ENCODE results near the gene INPP5F. TPM values are rescaled to one million over a fixed set of nuclear protein-coding genes. Genes with fewer than 3 reads are reported as not detected.

Gene INPP5F
- total RNA-seq: 10 to 100 TPM in 6 of 7 donors, 1 to 10 TPM in 1; 8.4 to 16.2 (median 12.5) TPM
- polyA plus RNA-seq: 1 to 10 TPM; 6.0 to 6.9 (median 6.4) TPM
- long read RNA-seq, donor 1, partial matches to known transcripts: 0 of 3 reads
- long read RNA-seq, donor 1, other reads (novel, unspliced or antisense): 0 of 3 reads
- long read RNA-seq, donor 2, full-length matches to known transcripts: 2 of 2 reads
- long read RNA-seq, donor 2, partial matches to known transcripts: 0 of 2 reads
- long read RNA-seq, donor 2, other reads (novel, unspliced or antisense): 0 of 2 reads

- Histone ChIP-seq H3K27me3 (replicated peaks in 1 of 7) (no peaks in the 10 kb centered on the region), H3K36me3 (no peaks in the 10 kb centered on the region), H3K4me1 (peaks cover 16 to 55% (median 42%) of the 10 kb centered on the region in 6 donors), H3K4me3 (peak within 1 kb of the TSS; percentile 63 to 93 (median 81)), H3K9me3 (no peaks in the 10 kb centered on the region), H3K27ac (peak within 1 kb of the TSS; percentile 79 to 95 (median 94))
- TF ChIP-seq CTCF (IDR thresholded peaks at IDR 0.05 in 8 of 11, conservative IDR thresholded peaks at IDR 0.05 in 3 of 11) (peak in 9 of 11 experiments; percentile 23 to 70 (median 44)), POLR2AphosphoS5 (IDR thresholded peaks at IDR 0.05) (peak in 2 of 3 donors; percentile 2 to 69), POLR2A (IDR thresholded peaks at IDR 0.05) (no peak)
- WGBS, 5 donors: 0 to 2% (median 1%) methylated on average over 38 to 95 of the region's 95 CpGs
- intact Hi-C loops (cut with DNase I; ENCODE audit: low total_unique reads): no loop called here
- DNase-seq: peak; percentile 100
Observed at GRCh38 chr10:119725828-119726675, at the start of gene INPP5F. INPP5F (plus strand) TSS chr10:119726050; CDS start chr10:119726263, 213 bp downstream.

- peaks cover 0 to 60% (median 29%) of the 10 kb centered on the region in 6 donors for H3K36me3 ChIP-seq
- 93 to 98% (median 94%) methylated on average over 6 of the region's 6 CpGs for WGBS, 5 donors
- intact Hi-C loops (cut with DNase I; ENCODE audit: low total_unique reads): no loop called here
Observed at GRCh38 chr10:119677126-119677525, 48.7 kb upstream of the INPP5F start.

GRCh38 chr10:119677904-119678755 lies 47.7 kb upstream of the INPP5F start:
- TF ChIP-seq POLR2A (IDR thresholded peaks at IDR 0.05) (no peak), POLR2AphosphoS5 (IDR thresholded peaks at IDR 0.05) (no peak), CTCF (IDR thresholded peaks at IDR 0.05 in 8 of 11, conservative IDR thresholded peaks at IDR 0.05 in 3 of 11) (no peak)
- Histone ChIP-seq H3K9me3 (no peaks in the 10 kb centered on the region), H3K4me1 (peaks cover 0 to 33% (median 14%) of the 10 kb centered on the region in 6 donors), H3K36me3 (peaks cover 0 to 50% (median 20%) of the 10 kb centered on the region in 6 donors), H3K4me3 (no peak overlapping the region), H3K27ac (no peak overlapping the region), H3K27me3 (replicated peaks in 1 of 7) (no peaks in the 10 kb centered on the region)
- intact Hi-C loops (cut with DNase I; ENCODE audit: low total_unique reads): no loop called here
- WGBS, 5 donors: 93 to 98% (median 94%) methylated on average over 11 to 13 of the region's 13 CpGs
- DNase-seq: peak; percentile 6

More at GRCh38 chr10:119677126-119677525, 48.7 kb upstream of the INPP5F start:
- TF ChIP-seq CTCF (IDR thresholded peaks at IDR 0.05 in 8 of 11, conservative IDR thresholded peaks at IDR 0.05 in 3 of 11) (no peak), POLR2AphosphoS5 (IDR thresholded peaks at IDR 0.05) (no peak), POLR2A (IDR thresholded peaks at IDR 0.05) (no peak)
- Histone ChIP-seq H3K4me1 (peaks cover 0 to 29% (median 14%) of the 10 kb centered on the region in 6 donors), H3K4me3 (no peak overlapping the region), H3K27me3 (replicated peaks in 1 of 7) (no peaks in the 10 kb centered on the region), H3K9me3 (no peaks in the 10 kb centered on the region), H3K27ac (no peak overlapping the region)
- DNase-seq: no peak

Data from spleen (tissue), 13 donors.